ENCODE results near the gene TMEM200A.

DNA sequence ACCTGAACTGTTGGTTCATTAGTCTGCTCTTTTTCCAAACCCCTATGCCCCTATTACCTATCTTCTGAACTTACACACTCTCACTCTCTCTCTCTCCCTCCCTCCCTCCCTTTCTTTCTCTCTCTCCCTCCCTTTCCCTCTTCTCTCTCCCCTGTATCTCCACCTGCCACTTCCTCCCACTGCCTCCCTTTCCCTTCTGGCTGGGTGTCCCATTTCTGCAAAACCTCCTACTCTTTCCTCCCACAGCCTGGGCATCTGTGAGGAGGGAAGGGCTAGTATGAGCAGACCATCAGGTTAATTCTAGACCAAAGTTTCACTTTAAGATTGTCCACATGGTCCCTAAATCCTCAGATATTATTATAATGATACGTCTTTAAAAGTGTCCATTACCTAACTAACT is 95.1 kb downstream of the TMEM200A start:
- no peak for TF ChIP-seq CEBPB (IDR thresholded peaks at IDR 0.05; ENCODE audit: low read depth)
- TF ChIP-seq, protein P1, sequence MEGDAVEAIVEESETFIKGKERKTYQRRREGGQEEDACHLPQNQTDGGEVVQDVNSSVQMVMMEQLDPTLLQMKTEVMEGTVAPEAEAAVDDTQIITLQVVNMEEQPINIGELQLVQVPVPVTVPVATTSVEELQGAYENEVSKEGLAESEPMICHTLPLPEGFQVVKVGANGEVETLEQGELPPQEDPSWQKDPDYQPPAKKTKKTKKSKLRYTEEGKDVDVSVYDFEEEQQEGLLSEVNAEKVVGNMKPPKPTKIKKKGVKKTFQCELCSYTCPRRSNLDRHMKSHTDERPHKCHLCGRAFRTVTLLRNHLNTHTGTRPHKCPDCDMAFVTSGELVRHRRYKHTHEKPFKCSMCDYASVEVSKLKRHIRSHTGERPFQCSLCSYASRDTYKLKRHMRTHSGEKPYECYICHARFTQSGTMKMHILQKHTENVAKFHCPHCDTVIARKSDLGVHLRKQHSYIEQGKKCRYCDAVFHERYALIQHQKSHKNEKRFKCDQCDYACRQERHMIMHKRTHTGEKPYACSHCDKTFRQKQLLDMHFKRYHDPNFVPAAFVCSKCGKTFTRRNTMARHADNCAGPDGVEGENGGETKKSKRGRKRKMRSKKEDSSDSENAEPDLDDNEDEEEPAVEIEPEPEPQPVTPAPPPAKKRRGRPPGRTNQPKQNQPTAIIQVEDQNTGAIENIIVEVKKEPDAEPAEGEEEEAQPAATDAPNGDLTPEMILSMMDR (IDR thresholded peaks at IDR 0.05 in 2 of 3, conservative IDR thresholded peaks at IDR 0.05 in 1 of 3; ENCODE audit: borderline replicate concordance in 1 of 3, insufficient read depth in 1 of 3, low read depth in 2 of 3, low read length in 2 of 3) = no peak
